Muscle layer of duodenum (tissue), 2 donors: ENCODE measurements around the gene HPN.
"Not testable (repeated sequence)": the region's sequence is repeated elsewhere in the genome, so short reads cannot be mapped to it uniquely, and the experiment has no call there.

Experiments used
- H3K27ac ChIP-seq: one replicate; pipeline ENCODE4 v1.7.0; 2013; ENCODE audit warnings: mild to moderate bottlenecking, low read length
- H3K27me3 ChIP-seq: one replicate; pipeline ENCODE4 v1.7.0; 2013; ENCODE audit warnings: low read depth, mild to moderate bottlenecking, control low read depth, low read length
- H3K36me3 ChIP-seq, 2 donors: one replicate each; pipeline ENCODE4 v1.7.0; 2013; ENCODE audit warnings: low read length in 2 of 2, control low read depth in 1 of 2, mild to moderate bottlenecking in 1 of 2; ENCODE audit not compliant: insufficient read depth in 2 of 2, control insufficient read depth in 1 of 2
- H3K4me1 ChIP-seq, 2 donors: one replicate each; pipeline ENCODE4 v1.7.0; 2013; ENCODE audit warnings: low read length in 2 of 2, mild to moderate bottlenecking in 2 of 2, control low read depth in 1 of 2, moderate library complexity in 1 of 2; ENCODE audit not compliant: insufficient read depth in 2 of 2, control insufficient read depth in 1 of 2
- H3K4me3 ChIP-seq, 2 donors: one replicate each; pipeline ENCODE4 v1.7.0; 2013; ENCODE audit warnings: low read length in 2 of 2, low read depth in 1 of 2, mild to moderate bottlenecking in 1 of 2
- H3K9me3 ChIP-seq, 2 donors: one replicate each; pipeline ENCODE4 v1.7.0; 2013; ENCODE audit warnings: low read length in 2 of 2, control low read depth in 1 of 2, mild to moderate bottlenecking in 1 of 2; ENCODE audit not compliant: control insufficient read depth in 1 of 2
- donor health status: healthy.

HPN gene

GRCh38 chr19:35050662-35051061, 9.1 kb downstream of the HPN start:
- not testable (repeated sequence) for H3K27me3 ChIP-seq, H3K27ac ChIP-seq

GRCh38 chr19:35051268-35051667, 9.7 kb downstream of the HPN start:
- not testable (repeated sequence) for H3K27me3 ChIP-seq, H3K4me1 ChIP-seq

More at GRCh38 chr19:35050662-35051061, 9.1 kb downstream of the HPN start:
- H3K4me3 ChIP-seq, H3K36me3 ChIP-seq, H3K9me3 ChIP-seq, H3K4me1 ChIP-seq: not testable (repeated sequence)

GRCh38 chr19:35051796-35052195, 10.3 kb downstream of the HPN start:
- H3K27ac ChIP-seq, result no peak overlapping the region

More at GRCh38 chr19:35051268-35051667, 9.7 kb downstream of the HPN start:
- not testable (repeated sequence) for H3K9me3 ChIP-seq, H3K36me3 ChIP-seq, H3K27ac ChIP-seq, H3K4me3 ChIP-seq

GRCh38 chr19:35052599-35053190, 11.2 kb downstream of the HPN start:
- no peak overlapping the region for H3K27ac ChIP-seq
- H3K4me1 ChIP-seq, result no peaks in the 10 kb centered on the region
- no peaks in the 10 kb centered on the region for H3K9me3 ChIP-seq
- no peaks in the 10 kb centered on the region for H3K27me3 ChIP-seq
- no peaks in the 10 kb centered on the region for H3K36me3 ChIP-seq
- no peak overlapping the region for H3K4me3 ChIP-seq

More at GRCh38 chr19:35051796-35052195, 10.3 kb downstream of the HPN start:
- no peaks in the 10 kb centered on the region for H3K27me3 ChIP-seq
- H3K4me1 ChIP-seq, result no peaks in the 10 kb centered on the region
- no peak overlapping the region for H3K4me3 ChIP-seq
- H3K36me3 ChIP-seq, result no peaks in the 10 kb centered on the region
- no peaks in the 10 kb centered on the region for H3K9me3 ChIP-seq

GRCh38 chr19:35053667-35054293, 12.3 kb downstream of the HPN start:
- no peaks in the 10 kb centered on the region for H3K27me3 ChIP-seq
- no peak overlapping the region for H3K27ac ChIP-seq
- no peaks in the 10 kb centered on the region for H3K4me1 ChIP-seq
- no peak overlapping the region for H3K4me3 ChIP-seq
- H3K36me3 ChIP-seq, result no peaks in the 10 kb centered on the region
- H3K9me3 ChIP-seq, result no peaks in the 10 kb centered on the region

- H3K4me1 ChIP-seq, result no peaks in the 10 kb centered on the region
- H3K27me3 ChIP-seq, result no peaks in the 10 kb centered on the region
- H3K9me3 ChIP-seq, result no peaks in the 10 kb centered on the region
- no peak overlapping the region for H3K27ac ChIP-seq
- H3K36me3 ChIP-seq, result no peaks in the 10 kb centered on the region
- no peak overlapping the region for H3K4me3 ChIP-seq
These were observed 13.1 kb downstream of the HPN start for GRCh38 chr19:35054626-35055025.

- H3K4me1 ChIP-seq, result no peaks in the 10 kb centered on the region
- H3K36me3 ChIP-seq, result no peaks in the 10 kb centered on the region
- no peaks in the 10 kb centered on the region for H3K27me3 ChIP-seq
- no peaks in the 10 kb centered on the region for H3K9me3 ChIP-seq
- no peak overlapping the region for H3K27ac ChIP-seq
- H3K4me3 ChIP-seq, result no peak overlapping the region
These were observed 14.2 kb downstream of the HPN start for GRCh38 chr19:35055715-35056179.

GRCh38 chr19:35056513-35057063, 15.1 kb downstream of the HPN start:
- Histone ChIP-seq H3K27me3 (no peaks in the 10 kb centered on the region), H3K27ac (no peak overlapping the region), H3K4me1 (no peaks in the 10 kb centered on the region), H3K9me3 (no peaks in the 10 kb centered on the region), H3K36me3 (no peaks in the 10 kb centered on the region), H3K4me3 (no peak overlapping the region)

- no peak overlapping the region for H3K4me3 ChIP-seq
- H3K27ac ChIP-seq, result no peak overlapping the region
- H3K27me3 ChIP-seq, result no peaks in the 10 kb centered on the region
- H3K9me3 ChIP-seq, result no peaks in the 10 kb centered on the region
- H3K4me1 ChIP-seq, result no peaks in the 10 kb centered on the region
- H3K36me3 ChIP-seq, result no peaks in the 10 kb centered on the region
These were observed 16.8 kb downstream of the HPN start for GRCh38 chr19:35058370-35058769.

- H3K4me1 ChIP-seq, result no peaks in the 10 kb centered on the region
- H3K9me3 ChIP-seq, result no peaks in the 10 kb centered on the region
- H3K4me3 ChIP-seq, result no peak overlapping the region
These were observed 17.7 kb downstream of the HPN start for GRCh38 chr19:35059006-35059798.

GRCh38 chr19:35059799-35060091, 18.2 kb downstream of the HPN start:
- H3K27ac ChIP-seq, result no peak overlapping the region
- no peak overlapping the region for H3K4me3 ChIP-seq
- no peaks in the 10 kb centered on the region for H3K9me3 ChIP-seq
- H3K4me1 ChIP-seq, result no peaks in the 10 kb centered on the region
- H3K27me3 ChIP-seq, result no peaks in the 10 kb centered on the region
- no peaks in the 10 kb centered on the region for H3K36me3 ChIP-seq

More at GRCh38 chr19:35059006-35059798, 17.7 kb downstream of the HPN start:
- Histone ChIP-seq H3K27ac (no peak overlapping the region), H3K27me3 (no peaks in the 10 kb centered on the region), H3K36me3 (no peaks in the 10 kb centered on the region)
